KBM-7 (cell line): ENCODE results near the gene MRPL34.
"Not testable (repeated sequence)": the region's sequence is repeated elsewhere in the genome, so short reads cannot be mapped to it uniquely, and the experiment has no call there.

Experiments
- DNase-seq: peaks from one replicate; pipeline ENCODE4 v3.0.0-alpha.2; 2015
- in situ Hi-C: fragments of 300-500 bp; cut with MboI; formaldehyde crosslinking; loops from 2 replicates; pipeline ENCODE4 v1.14.3; 2020; ENCODE audit warnings: low sequenced_read_pairs, low pct_unique_long_range_greater_than_20kb, mixed read lengths

The MRPL34 gene

DNA sequence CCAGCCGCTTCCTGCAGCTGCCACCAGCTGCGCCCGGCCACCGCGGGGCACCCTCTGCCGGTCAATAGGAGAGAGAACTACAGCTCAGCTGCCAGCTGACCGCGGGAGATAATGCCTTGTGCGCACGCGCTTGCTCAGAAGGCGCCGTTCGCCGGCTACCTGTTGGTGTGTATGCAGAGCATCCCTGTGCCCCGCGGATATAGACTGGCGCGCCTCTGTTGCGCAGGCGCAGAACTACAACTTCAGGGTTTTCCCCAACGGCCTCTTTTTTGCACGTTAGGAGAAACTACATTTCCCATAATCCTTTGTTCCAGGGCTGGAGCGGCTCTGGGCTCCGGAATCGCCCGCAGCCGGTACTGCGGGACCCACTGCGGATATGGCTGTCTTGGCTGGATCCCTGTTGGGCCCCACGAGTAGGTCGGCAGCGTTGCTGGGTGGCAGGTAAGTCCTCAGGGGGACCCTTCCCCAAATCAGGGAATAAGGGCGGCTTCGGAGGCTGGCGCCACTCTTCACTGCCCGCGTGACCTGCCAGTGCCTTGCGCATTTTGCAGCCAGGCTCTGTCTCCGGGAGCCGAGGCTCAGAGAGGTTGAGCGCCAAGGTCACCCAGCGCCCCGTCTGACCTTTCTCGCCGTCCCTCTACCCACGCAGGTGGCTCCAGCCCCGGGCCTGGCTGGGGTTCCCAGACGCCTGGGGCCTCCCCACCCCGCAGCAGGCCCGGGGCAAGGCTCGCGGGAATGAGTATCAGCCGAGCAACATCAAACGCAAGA, at the start of gene MRPL34:
Gene MRPL34, plus strand, starts transcription at position 356 of the 768 bp plus-strand sequence. Its CDS starts 21 bp downstream, at position 377.
- DNase-seq: peak; percentile 99
- in situ Hi-C loops: no loop called here

DNA sequence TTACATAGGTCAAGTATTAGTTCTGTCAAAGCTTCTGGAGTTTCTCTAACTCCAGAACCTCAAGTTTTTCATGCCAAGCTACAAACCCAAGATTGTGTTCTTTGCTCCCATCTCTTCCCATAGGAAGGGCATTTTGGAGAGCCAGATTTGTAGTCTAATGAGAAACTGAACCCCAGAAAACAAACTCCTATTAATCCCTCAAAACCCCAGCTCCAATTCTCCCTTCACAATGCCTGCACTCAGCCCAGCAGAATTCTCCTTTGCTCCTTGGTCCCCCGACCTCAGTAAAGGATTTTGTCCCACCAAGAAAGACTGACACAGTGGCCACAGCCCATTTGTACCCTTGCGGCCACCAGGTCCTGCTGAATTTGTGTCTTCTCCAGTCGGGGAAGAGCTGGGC, 49.5 kb upstream of the MRPL34 start:
- in situ Hi-C loops: no loop called here
- no peak for DNase-seq

DNA sequence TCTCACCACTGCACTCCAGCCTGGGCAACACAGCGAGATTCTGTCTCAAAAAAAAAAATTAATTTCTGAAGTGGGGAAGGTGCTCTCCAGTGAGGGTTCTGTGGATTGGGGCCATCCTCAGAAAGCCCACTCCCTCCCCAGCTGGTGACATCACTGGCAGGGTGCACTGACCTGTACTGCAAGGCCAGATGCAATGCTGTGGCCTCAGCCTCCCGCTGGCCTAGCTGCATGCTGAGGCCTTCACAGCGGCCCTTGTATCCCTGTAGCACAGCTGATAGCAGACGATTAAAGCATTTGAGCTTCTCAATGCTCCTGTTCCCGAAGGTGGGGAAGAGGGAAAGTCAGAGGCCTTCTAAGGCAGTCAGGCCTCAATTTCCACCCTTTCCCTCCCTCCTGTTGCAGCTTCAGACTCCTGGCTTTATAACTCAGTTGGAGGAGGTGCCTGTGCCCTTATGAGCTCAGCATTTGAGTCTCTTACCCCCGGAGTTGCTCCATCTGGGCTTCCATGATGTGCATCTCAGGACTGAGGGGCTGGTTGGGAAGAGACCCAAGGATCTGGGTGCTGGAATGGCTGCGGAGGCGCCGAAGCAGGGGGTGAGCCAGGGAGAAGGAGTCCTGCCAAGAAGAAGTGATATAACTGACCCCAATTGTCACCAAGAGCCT, 46.4 kb upstream of the MRPL34 start:
- in situ Hi-C loops: no loop called here
- DNase-seq: no peak

GRCh38 chr19:17259934-17260333, 45.7 kb upstream of the MRPL34 start:
- DNase-seq: no peak
- in situ Hi-C loops: no loop called here

- in situ Hi-C loops: no loop called here
- DNase-seq: peak; percentile 94
Observed at GRCh38 chr19:17260842-17261325, 44.8 kb upstream of the MRPL34 start.

DNA sequence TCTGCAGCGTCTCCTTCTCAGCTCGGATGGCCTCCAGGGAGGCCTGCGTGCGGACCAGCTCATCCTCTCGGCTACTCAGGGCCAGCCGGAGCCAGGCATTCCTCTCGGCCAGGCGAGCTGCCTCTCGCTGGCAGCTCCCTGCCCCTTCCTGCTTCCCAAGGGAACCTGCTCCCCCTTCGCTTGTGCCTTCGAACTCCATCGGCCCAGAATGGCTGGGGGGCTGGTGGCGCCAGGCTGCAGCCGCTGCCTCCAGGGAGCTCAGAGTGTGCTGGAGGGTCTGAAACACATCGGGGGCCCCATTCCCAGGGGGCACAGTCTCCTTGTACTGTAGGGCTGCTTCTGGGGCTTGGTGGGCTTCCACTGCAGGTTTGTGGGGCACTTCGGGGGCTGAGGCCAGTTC, 43.1 kb upstream of the MRPL34 start:
- DNase-seq: no peak
- in situ Hi-C loops: no loop called here

GRCh38 chr19:17263712-17264640, 41.7 kb upstream of the MRPL34 start:
- in situ Hi-C loops: no loop called here
- no peak for DNase-seq

DNA sequence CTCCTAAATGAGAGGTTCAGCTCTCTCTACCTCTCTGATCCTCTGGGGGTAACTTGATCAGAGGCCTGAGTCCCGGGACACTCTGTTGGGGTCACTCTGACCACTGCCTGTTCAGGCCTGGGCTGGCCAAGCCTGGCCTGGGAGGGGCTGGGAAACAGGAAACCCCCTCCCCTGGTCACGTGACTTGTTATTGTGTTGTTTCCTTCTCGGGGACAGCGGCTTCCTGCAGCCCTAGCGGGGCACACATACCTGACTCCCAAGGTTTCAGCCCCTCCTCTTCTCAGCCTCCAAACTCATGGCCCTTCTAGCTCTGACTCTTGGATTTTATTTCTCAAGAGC, 41.1 kb upstream of the MRPL34 start, which contains the start of gene USHBP1:
Gene USHBP1, minus strand, starts transcription at position 105 of the 339 bp plus-strand sequence. CDS start 446 bp downstream, outside the sequence.
- DNase-seq: no peak
- in situ Hi-C loops: no loop called here

GRCh38 chr19:17266026-17266425, 39.6 kb upstream of the MRPL34 start:
- in situ Hi-C loops: no loop called here
- no peak for DNase-seq

DNA sequence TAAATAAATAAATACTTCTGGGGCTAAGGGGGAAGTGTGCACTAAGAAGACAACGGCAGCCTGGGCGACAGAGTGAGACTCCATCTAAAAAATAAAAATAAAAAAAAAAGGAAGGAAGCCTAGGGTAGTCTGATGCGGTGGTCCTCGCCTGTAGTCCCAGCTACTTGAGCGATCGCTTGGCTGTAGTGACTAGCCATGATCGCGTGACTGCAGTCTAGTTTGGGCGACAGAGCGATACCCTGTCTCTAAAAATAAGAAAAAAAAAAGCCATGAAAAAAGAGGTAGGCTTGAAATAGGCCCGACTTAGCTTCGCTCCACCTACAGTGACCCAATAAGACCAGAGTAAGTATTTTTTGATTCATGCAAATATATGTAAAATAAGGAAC, 39.1 kb upstream of the MRPL34 start:
- in situ Hi-C loops: no loop called here
- DNase-seq: no peak

DNA sequence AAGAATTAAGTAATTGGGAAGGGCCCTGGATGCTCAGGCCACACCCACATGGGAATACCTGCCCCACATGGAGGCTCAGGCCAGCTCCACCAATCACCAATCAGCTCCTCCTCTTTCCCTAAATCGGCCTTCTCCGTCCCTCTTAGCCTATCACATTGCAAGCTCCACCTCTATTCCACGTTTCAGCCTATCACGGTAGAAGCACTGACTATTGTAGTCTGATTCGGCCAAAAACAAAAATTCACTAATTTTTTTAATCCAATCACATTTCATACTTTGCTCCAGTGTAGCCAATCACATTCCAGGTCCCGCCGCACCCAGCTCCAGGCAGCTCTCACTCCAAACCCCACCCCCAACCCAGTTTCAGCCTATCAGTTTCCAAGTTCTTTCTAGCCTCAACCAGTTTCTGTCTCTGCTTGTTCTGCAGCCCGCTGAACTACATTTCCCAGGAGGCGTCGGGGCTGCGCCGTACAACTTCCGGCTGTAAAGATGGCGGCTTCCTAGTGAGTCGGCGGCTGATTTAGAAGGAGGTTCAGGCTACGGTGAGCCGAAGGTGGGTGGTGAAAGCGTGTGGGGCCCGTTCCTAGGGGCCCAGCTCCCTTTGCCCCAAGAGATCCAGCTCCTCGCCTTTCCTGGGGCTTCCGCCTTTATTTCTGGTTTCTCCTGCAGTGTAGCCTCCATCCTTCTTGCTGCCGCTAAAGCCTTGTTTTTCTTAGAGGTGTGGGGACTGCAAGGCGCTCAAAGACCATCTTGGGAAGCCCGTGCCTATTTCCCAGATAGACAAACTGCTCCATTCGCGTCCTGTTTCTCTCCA, 38.5 kb upstream of the MRPL34 start, which contains the start of gene BABAM1:
Gene BABAM1, plus strand, starts transcription at position 469 of the 814 bp plus-strand sequence. CDS start 1,364 bp downstream, outside the sequence.
- peak; percentile 100 for DNase-seq
- in situ Hi-C loops: no loop called here

DNA sequence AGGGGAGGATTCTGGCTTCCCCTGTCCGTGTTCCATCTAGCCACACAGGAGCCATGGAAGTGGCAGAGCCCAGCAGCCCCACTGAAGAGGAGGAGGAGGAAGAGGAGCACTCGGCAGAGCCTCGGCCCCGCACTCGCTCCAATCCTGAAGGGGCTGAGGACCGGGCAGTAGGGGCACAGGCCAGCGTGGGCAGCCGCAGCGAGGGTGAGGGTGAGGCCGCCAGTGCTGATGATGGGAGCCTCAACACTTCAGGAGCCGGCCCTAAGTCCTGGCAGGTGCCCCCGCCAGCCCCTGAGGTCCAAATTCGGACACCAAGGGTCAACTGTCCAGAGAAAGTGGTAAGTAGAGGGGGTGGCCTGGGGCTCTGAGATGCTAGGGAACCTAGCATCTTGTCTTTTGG, 36.9 kb upstream of the MRPL34 start:
- in situ Hi-C loops: no loop called here
- no peak for DNase-seq

DNA sequence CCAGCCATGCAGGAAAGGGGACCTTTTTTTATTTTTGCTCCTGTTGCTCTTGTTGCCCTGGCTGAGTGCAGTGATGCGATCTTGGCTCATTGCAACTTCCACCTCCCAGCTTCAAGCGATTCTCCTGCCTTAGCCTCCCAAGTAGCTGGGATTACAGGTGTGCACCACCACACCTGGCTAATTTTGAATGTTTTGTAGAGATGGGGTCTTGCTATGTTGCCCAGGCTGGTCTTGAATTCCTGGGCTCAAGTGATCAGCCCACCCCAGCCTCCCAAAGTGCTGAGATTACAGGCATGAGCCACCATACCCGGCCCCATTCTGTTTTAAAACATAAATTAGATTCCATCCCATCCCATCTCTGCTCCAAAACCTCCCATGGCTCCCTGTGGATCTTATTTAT, 30.8 kb upstream of the MRPL34 start:
- DNase-seq: not testable (repeated sequence)

GRCh38 chr19:17275441-17276175, 30.1 kb upstream of the MRPL34 start:
- no peak for DNase-seq
- in situ Hi-C loops: no loop called here

More for the DNA sequence above, 30.8 kb upstream of the MRPL34 start:
- in situ Hi-C loops: not testable (repeated sequence)

DNA sequence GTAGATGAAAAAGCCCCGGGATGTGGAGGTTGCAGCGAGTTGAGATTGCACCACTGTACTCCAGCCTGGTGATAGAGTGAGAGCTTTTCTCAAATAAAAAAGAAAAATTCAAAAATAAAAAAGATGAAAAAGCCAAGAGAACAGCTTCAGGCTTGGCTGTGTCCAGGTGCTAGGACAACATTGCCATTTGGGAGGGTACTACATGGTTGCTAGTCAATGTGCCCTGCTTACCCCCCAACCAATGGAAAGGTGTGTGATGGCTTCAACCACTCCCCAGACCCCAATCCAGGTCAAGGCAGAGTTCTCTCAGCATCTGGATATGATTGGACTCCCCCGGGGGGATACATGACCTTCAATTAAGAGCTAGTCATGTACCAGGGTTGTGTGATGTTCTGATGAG, 26.2 kb upstream of the MRPL34 start:
- no peak for DNase-seq
- in situ Hi-C loops: no loop called here

GRCh38 chr19:17281391-17282304, 24.0 kb upstream of the MRPL34 start, which contains the start of gene ANKLE1:
Gene ANKLE1 (plus strand): TSS chr19:17281901. CDS start chr19:17281921, 20 bp downstream.
- peak; percentile 76 for DNase-seq

More at GRCh38 chr19:17281391-17282304, 24.0 kb upstream of the MRPL34 start, which contains the start of gene ANKLE1:
- in situ Hi-C loops: no loop called here
